SK-N-SH treated with all-trans-retinoic acid at 6 μM for 48 hours (cell line): ENCODE data around the gene ARFGAP3.

ENCODE experiments used
- ATAC-seq: fragments of 200-7000 bp; cut with Tn5 transposase; 3 replicates; pipeline ENCODE4 v1.9.1; 2020; ENCODE audit warnings: mild to moderate bottlenecking, moderate library complexity
- ARNTL ChIP-seq: fragments of 450-650 bp; formaldehyde crosslinking; IDR thresholded peaks from 2 replicates; pipeline ENCODE4 v1.5.0; 2020; ENCODE audit warnings: low read depth, mild to moderate bottlenecking, moderate library complexity, borderline replicate concordance
- BACH2 ChIP-seq: fragments of 250-450 bp; sonication (Bioruptor Pico); IDR thresholded peaks from 2 replicates; pipeline ENCODE4 v1.9.0; 2021; ENCODE audit warnings: mild to moderate bottlenecking, borderline replicate concordance
- CSDC2 ChIP-seq: fragments of 250-450 bp; sonication (Bioruptor Pico); IDR thresholded peaks from 2 replicates; pipeline ENCODE4 v1.5.0; 2020; ENCODE audit warnings: mild to moderate bottlenecking, moderate library complexity
- CSRNP3 ChIP-seq: fragments of 250-450 bp; sonication (Bioruptor Pico); IDR thresholded peaks from 2 replicates; pipeline ENCODE4 v1.5.1; 2021; ENCODE audit warnings: mild to moderate bottlenecking, moderate library complexity
- ESRRG ChIP-seq: fragments of 250-450 bp; sonication (Bioruptor Pico); IDR thresholded peaks from 2 replicates; pipeline ENCODE4 v1.6.1; 2021; ENCODE audit warnings: mild to moderate bottlenecking
- GLIS3 ChIP-seq: fragments of 250-450 bp; sonication (Bioruptor Pico); IDR thresholded peaks from 2 replicates; pipeline ENCODE4 v1.5.0; 2020; ENCODE audit warnings: mild to moderate bottlenecking, moderate library complexity
- ISL1 ChIP-seq: fragments of 250-450 bp; sonication (Bioruptor Pico); IDR thresholded peaks from 2 replicates; pipeline ENCODE4 v2.1.2; 2022; ENCODE audit warnings: mild to moderate bottlenecking, moderate library complexity
- OSR1 ChIP-seq: fragments of 250-450 bp; sonication (Bioruptor Pico); IDR thresholded peaks from 2 replicates; pipeline ENCODE4 v1.8.0; 2022; ENCODE audit warnings: moderate library complexity, mild to moderate bottlenecking, inconsistent platforms
- PATZ1 ChIP-seq: fragments of 250-450 bp; sonication (Bioruptor Pico); IDR thresholded peaks from 2 replicates; pipeline ENCODE4 v1.8.0; 2020; ENCODE audit warnings: mild to moderate bottlenecking, moderate library complexity, borderline replicate concordance
- POU6F1 ChIP-seq: fragments of 250-450 bp; sonication (Bioruptor Pico); IDR thresholded peaks from 2 replicates; pipeline ENCODE4 v1.8.0; 2021; ENCODE audit warnings: low read depth, mild to moderate bottlenecking, moderate library complexity, borderline replicate concordance
- PPARA ChIP-seq: fragments of 250-450 bp; sonication (Bioruptor Pico); IDR thresholded peaks from 2 replicates; pipeline ENCODE4 v1.5.0; 2020; ENCODE audit warnings: mild to moderate bottlenecking, borderline replicate concordance
- RARB ChIP-seq: fragments of 250-450 bp; sonication (Bioruptor Pico); IDR thresholded peaks from 2 replicates; pipeline ENCODE4 v1.8.0; 2021; ENCODE audit warnings: mild to moderate bottlenecking, moderate library complexity
- SNAI2 ChIP-seq: fragments of 250-450 bp; sonication (Bioruptor Pico); IDR thresholded peaks from 2 replicates; pipeline ENCODE4 v1.5.0; 2020; ENCODE audit warnings: mild to moderate bottlenecking, moderate library complexity
- TCF4 ChIP-seq: fragments of 250-450 bp; sonication (Bioruptor Pico); IDR thresholded peaks from 2 replicates; pipeline ENCODE4 v1.8.0; 2021; ENCODE audit warnings: mild to moderate bottlenecking, moderate library complexity, borderline replicate concordance
- TOX ChIP-seq: fragments of 250-450 bp; sonication (Bioruptor Pico); IDR thresholded peaks from 2 replicates; pipeline ENCODE4 v1.8.0; 2021; ENCODE audit warnings: mild to moderate bottlenecking, moderate library complexity, borderline replicate concordance
- TSHZ2 ChIP-seq: fragments of 250-450 bp; sonication (Bioruptor Pico); IDR thresholded peaks from 2 replicates; pipeline ENCODE4 v1.5.0; 2020; ENCODE audit warnings: mild to moderate bottlenecking, moderate library complexity
- ZC3H10 ChIP-seq: fragments of 250-450 bp; sonication (Bioruptor Pico); IDR thresholded peaks from 2 replicates; pipeline ENCODE4 v1.5.1; 2021; ENCODE audit warnings: mild to moderate bottlenecking, moderate library complexity
- ZFP3 ChIP-seq: fragments of 250-450 bp; sonication (Bioruptor Pico); IDR thresholded peaks from 2 replicates; pipeline ENCODE4 v1.5.0; 2020; ENCODE audit warnings: mild to moderate bottlenecking, moderate library complexity
- ZFP30 ChIP-seq: fragments of 450-650 bp; formaldehyde crosslinking; IDR thresholded peaks from 2 replicates; pipeline ENCODE4 v1.5.0; 2022; ENCODE audit warnings: mild to moderate bottlenecking, moderate library complexity
- ZNF565 ChIP-seq: fragments of 450-650 bp; formaldehyde crosslinking; conservative IDR thresholded peaks from 2 replicates; pipeline ENCODE4 v1.5.0; 2020; ENCODE audit warnings: low read depth, mild to moderate bottlenecking, moderate library complexity
- ZNF8 ChIP-seq: fragments of 450-650 bp; formaldehyde crosslinking; IDR thresholded peaks from 2 replicates; pipeline ENCODE4 v1.5.0; 2020; ENCODE audit warnings: mild to moderate bottlenecking, moderate library complexity

Gene ARFGAP3

GRCh38 chr22:42905217-42905616 lies 48.1 kb upstream of the ARFGAP3 start:
- no peak for ATAC-seq
- no peak for TF ChIP-seq SNAI2 (CRISPR knock-in tag)
- no peak for TF ChIP-seq ZFP3 (CRISPR knock-in tag)
- no peak for TF ChIP-seq PPARA (CRISPR knock-in tag)
- TF ChIP-seq ESRRG, result no peak
- no peak for TF ChIP-seq ISL1 (CRISPR knock-in tag)
- no peak for TF ChIP-seq ZNF8
- TF ChIP-seq GLIS3 (CRISPR knock-in tag), result no peak
- TF ChIP-seq ZC3H10, result no peak
- no peak for TF ChIP-seq BACH2 (CRISPR knock-in tag)

GRCh38 chr22:42904050-42904449 lies 47.0 kb upstream of the ARFGAP3 start:
- TF ChIP-seq GLIS3 (CRISPR knock-in tag) (no peak), CSDC2 (CRISPR knock-in tag) (no peak), SNAI2 (CRISPR knock-in tag) (no peak), CSRNP3 (CRISPR knock-in tag) (no peak), ESRRG (no peak), BACH2 (CRISPR knock-in tag) (no peak), PATZ1 (CRISPR knock-in tag) (no peak), RARB (CRISPR knock-in tag) (no peak), TOX (no peak), ZC3H10 (no peak), PPARA (CRISPR knock-in tag) (no peak), POU6F1 (CRISPR knock-in tag) (no peak), ARNTL (CRISPR knock-in tag) (no peak), TCF4 (no peak), OSR1 (CRISPR knock-in tag) (no peak)
- no peak for ATAC-seq

- TF ChIP-seq OSR1 (CRISPR knock-in tag) (no peak), CSRNP3 (CRISPR knock-in tag) (no peak), TCF4 (no peak), ZFP3 (CRISPR knock-in tag) (no peak), ZNF565 (CRISPR knock-in tag) (no peak), GLIS3 (CRISPR knock-in tag) (no peak), ZFP30 (CRISPR knock-in tag) (no peak), ZC3H10 (no peak)
- ATAC-seq, result no peak
These were observed 45.9 kb upstream of the ARFGAP3 start for GRCh38 chr22:42902875-42903510.

- no peak for ATAC-seq
- TF ChIP-seq BACH2 (CRISPR knock-in tag) (no peak), ZNF8 (no peak), TSHZ2 (no peak)
These were observed 44.9 kb upstream of the ARFGAP3 start for GRCh38 chr22:42901790-42902508.
